HG03558 (cell line): ENCODE data around the gene DIAPH2.

Experiments
- ATAC-seq: cut with Tn5 transposase; IDR thresholded peaks from one replicate; pipeline ENCODE4 v1.9.1; 2021; ENCODE audit warnings: moderate number of reproducible peaks; ENCODE audit not compliant: unreplicated experiment; ENCODE audit errors: extremely low read depth

Gene DIAPH2

DNA sequence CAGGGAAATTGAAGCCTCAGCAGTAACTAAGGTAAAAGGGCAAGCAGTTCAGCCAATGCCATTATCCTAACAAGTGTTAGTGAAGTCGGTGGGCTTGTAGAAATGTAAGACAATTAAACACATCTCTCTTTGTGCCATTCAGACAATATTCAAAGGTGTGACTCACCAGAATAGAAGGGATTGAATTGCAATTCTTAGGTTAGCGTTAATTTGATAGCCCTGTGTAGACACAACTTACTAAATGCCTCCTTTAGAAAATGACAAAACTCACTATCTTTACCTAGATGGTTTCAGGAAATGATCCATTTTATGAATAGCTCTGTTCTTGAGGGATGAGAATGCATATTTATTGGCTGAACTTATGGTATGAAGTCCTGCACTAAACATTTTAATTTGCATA, 234.2 kb downstream of the DIAPH2 start:
- no peak for ATAC-seq

DNA sequence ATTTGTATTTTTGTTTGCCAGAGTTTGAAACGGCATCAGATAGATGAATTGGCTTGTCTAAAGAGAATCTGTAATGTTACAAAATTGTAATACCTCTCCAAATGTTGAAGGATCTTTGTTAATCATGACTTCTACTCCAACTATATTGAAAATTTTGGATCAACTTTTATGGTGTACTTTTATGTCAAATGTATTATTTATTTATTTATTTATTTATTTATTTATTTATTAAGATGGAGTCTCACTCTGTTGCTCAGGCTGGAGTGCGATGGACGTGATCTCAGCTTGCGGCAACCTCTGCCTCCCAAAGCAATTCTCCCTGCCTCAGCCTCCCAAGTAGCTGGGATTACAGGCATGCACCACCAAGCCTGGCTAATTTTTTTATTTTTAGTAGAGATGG, 235.0 kb downstream of the DIAPH2 start:
- no peak for ATAC-seq

GRCh38 chrX:96924581-96924980, 239.9 kb downstream of the DIAPH2 start:
- no peak for ATAC-seq

DNA sequence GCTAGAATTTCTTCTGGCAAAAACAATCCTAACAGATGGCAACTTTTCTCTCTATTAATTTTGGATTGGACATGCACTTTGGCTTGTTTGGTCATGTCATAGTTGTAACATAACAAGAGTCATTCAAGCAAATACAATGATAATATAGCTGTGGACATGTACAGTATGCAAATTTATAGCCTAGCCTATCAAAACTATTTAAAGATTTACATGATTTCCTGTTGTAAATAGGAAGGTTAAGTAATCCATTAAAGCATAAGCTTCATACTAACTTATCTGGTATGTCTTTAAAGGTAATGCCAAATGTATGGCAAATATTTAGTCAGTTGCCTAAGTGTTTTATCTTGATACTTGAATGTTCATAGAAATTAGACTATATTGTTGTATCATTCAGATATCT, 244.4 kb downstream of the DIAPH2 start:
- no peak for ATAC-seq

- ATAC-seq = no peak
These were observed 273.1 kb downstream of the DIAPH2 start for GRCh38 chrX:96957718-96958117.

DNA sequence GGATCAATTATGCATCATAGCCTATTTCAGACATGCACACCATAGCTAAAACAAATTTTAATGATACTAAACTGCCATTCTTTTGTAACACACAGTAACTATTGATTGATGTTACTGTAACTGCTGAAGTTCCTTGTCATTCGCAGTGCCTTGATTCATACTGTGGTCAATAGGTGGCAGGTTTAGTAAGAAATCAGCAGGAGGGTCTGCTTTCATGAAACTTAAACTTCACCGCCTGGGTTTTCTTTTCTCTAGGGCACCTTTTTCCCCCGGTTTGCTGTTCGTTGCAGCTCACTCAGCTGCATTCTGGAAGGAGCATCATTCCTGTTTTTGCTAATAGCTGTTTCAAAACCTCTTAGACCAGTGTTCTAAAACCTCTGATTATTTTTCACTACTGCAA, 287.2 kb downstream of the DIAPH2 start:
- no peak for ATAC-seq

DNA sequence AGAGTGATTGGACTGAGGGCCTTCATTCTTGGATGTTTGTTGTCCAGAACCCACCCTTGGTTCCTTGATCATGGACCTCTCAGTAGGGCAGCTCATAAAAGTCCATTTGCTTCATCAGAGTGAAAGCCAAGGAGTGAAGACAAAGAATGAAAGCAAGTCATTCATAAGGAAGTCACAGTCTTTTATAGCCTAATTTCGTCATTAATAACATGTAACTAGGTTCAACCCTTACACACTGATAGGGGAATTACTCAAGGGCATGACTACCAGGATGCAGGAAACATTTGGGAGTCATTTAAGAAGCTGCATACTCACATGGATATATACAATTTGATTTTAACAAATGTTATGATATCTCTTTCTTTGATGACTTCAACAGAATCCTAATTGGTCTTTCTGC, 294.3 kb downstream of the DIAPH2 start:
- ATAC-seq = no peak

GRCh38 chrX:96979766-96980165, 295.1 kb downstream of the DIAPH2 start:
- no peak for ATAC-seq

DNA sequence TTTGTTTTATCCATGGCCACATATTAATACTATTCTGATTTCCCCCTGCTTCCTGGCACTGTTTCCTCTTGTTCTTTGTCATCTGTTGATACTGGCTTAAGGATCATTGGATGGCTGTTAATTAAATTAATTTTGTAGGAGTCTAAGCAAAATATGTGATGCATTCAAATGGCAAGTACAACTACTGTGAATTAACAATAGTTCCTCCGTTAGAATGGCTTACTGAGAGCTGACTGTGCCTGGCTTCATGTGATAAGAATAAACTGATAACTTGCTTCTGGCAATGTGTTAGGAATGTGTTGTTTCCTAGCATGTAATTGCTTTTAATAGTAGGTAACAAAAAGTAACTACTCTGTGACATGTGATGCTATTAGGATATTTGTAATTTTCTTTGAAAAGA, 297.5 kb downstream of the DIAPH2 start:
- no peak for ATAC-seq

DNA sequence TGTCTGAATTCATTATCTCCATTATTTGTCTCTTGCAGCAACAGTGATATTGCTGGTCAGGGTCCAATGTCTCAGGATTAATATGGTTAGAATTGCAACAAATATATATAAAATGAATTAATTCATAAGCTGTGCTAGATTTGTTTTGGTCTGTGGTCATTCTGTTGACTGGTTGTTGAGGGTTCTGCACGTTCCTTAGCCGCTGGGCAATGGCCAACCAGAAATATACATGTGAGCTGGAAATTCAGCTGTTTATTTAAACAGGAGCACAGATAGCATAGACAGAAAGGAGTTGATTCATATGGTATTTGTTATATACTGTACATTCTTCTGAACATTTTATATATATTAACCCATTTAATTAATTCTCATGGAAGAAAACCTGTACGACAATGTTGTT, 299.9 kb downstream of the DIAPH2 start:
- no peak for ATAC-seq

GRCh38 chrX:96985046-96985445, 300.4 kb downstream of the DIAPH2 start:
- ATAC-seq = no peak

GRCh38 chrX:96987228-96987627, 302.6 kb downstream of the DIAPH2 start:
- ATAC-seq = no peak

GRCh38 chrX:96989830-96990571, 305.4 kb downstream of the DIAPH2 start:
- ATAC-seq = no peak

DNA sequence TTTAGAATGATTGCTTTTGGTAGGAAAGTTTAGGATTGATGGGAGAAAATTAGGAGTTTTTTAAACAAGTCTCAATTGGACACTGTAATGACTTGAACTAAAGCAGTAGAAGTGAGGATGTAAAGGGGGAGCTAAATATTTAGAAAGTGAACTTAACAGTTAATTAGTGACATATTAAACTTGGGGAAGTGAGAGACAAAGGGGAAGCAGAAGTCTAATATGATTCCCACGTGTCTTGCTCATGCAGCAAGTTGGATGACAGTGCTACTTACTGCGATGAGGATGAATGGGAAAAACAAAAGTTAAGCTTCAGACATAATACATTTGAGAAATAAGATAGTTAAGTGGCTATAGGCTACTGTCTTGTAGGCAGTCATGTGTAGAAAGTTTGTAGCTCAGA, 309.5 kb downstream of the DIAPH2 start:
- no peak for ATAC-seq

DNA sequence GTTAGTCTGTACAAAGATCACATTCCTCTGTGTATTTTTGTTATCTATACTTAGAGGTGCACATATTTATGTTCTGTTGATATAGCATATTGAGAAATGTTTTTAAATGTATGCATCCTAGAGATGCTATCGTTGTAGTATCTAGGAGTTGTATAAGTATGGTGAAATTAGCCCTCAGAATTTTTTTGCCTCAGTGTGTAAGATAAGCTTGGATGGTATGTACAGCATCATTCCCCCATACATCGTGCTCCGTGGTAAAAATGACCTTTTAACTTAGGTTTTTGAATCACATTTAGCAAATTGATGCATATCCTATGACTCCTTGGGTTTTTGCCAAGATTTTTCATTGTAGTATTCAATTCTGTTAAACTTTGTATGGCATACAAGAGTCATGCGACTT, 312.6 kb downstream of the DIAPH2 start:
- no peak for ATAC-seq

GRCh38 chrX:97000682-97001368, 316.2 kb downstream of the DIAPH2 start:
- no peak for ATAC-seq

- ATAC-seq = no peak
These were observed 321.5 kb downstream of the DIAPH2 start for GRCh38 chrX:97006167-97006566.

GRCh38 chrX:97009391-97009790, 324.7 kb downstream of the DIAPH2 start:
- ATAC-seq = no peak

- no peak for ATAC-seq
These were observed 326.9 kb downstream of the DIAPH2 start for GRCh38 chrX:97011540-97011939.

DNA sequence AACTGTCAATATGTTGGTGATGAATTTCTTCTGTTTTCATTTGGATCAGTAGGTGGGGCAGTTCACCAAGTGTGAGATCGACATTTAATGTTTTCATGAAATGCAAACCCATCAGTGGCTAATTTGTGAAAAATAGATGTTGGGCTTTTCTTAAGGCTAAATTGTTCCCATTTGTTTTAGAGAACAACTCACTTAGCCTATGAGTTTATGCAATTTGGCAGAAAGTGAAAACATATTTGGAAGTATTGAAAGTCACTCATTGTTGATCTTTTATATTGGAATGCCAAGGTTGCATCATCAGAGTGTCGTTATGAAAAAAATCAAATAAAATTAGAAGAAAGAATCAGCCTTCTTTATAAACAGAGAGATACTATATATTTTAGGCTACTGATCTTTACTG, 331.5 kb downstream of the DIAPH2 start:
- ATAC-seq = no peak

GRCh38 chrX:97021680-97022079, 337.0 kb downstream of the DIAPH2 start:
- no peak for ATAC-seq

- no peak for ATAC-seq
These were observed 341.8 kb downstream of the DIAPH2 start for GRCh38 chrX:97026406-97026805.
